22Rv1 (cell line): ENCODE data around the gene LMO4.

ENCODE experiments used
- CTCF ChIP-seq: fragments of 450-650 bp; IDR thresholded peaks from 2 replicates; pipeline ENCODE4 v1.5.1; 2017; ENCODE audit warnings: mild to moderate bottlenecking
- ZFX ChIP-seq: fragments of 450-650 bp; IDR thresholded peaks from 2 replicates; pipeline ENCODE4 v1.6.1; 2017; ENCODE audit warnings: antibody characterized with exemption, borderline replicate concordance

- TF ChIP-seq CTCF (no peak), ZFX (no peak)
Measured at GRCh38 chr1:87388411-87388810, 59.7 kb downstream of the LMO4 start.
